PC-3 (cell line): ENCODE data around the gene SERPINE2. TPM values are rescaled to one million over a fixed set of nuclear protein-coding genes. Genes with fewer than 3 reads are reported as not detected.

Experiments
- ATAC-seq: fragments of 200-7000 bp; cut with Tn5 transposase; 2 replicates; pipeline ENCODE4 v1.9.1; 2020; ENCODE audit warnings: mild to moderate bottlenecking, moderate library complexity
- BruUV-seq: library from RNA; stranded (reverse); fragments of 400-500 nt; replicated peaks from 2 replicates; lab custom pipeline; 2021; lab: Mats Ljungman, UMichigan
- CTCF ChIA-PET: fragments of 300-600 bp; sonication (Branson Sonifier 250); formaldehyde crosslinking; loops from one replicate; lab custom pipeline; 2022; ENCODE audit warnings: antibody characterized with exemption; lab: Charles Lee
- POLR2A ChIA-PET: fragments of 300-600 bp; sonication (Branson Sonifier 250); formaldehyde crosslinking; loops from one replicate; lab custom pipeline; 2022; ENCODE audit warnings: antibody characterized with exemption; ENCODE audit not compliant: unreplicated experiment; lab: Charles Lee
- DNase-seq: peaks from one replicate; pipeline ENCODE4 v3.0.0-alpha.2; 2015
- H2AFZ ChIP-seq: fragments of 300-600 bp; sonication (generic); 2 replicates; pipeline ENCODE4 v1.6.0; 2016; ENCODE audit warnings: antibody characterized with exemption, low read length
- H3F3A ChIP-seq: fragments of 300-600 bp; sonication (generic); one replicate; pipeline ENCODE4 v1.6.0; 2017; ENCODE audit warnings: antibody characterized with exemption, low read length, control low read depth, mild to moderate bottlenecking; ENCODE audit not compliant: unreplicated experiment
- H3K27ac ChIP-seq: fragments of 300-600 bp; sonication (generic); 2 replicates; pipeline ENCODE4 v1.5.1; 2016; ENCODE audit warnings: mild to moderate bottlenecking, low read length
- H3K27me3 ChIP-seq: fragments of 300-600 bp; sonication (generic); 2 replicates; pipeline ENCODE4 v1.6.1; 2016; ENCODE audit warnings: low read length, mixed read lengths
- H3K36me3 ChIP-seq: fragments of 300-600 bp; sonication (generic); 2 replicates; pipeline ENCODE4 v1.6.1; 2016; ENCODE audit warnings: low read depth, mixed run types, low read length, mixed read lengths
- H3K4me1 ChIP-seq: fragments of 300-600 bp; sonication (generic); 2 replicates; pipeline ENCODE4 v1.5.1; 2016; ENCODE audit warnings: low read length; ENCODE audit not compliant: insufficient read depth
- H3K4me2 ChIP-seq: fragments of 300-600 bp; sonication (generic); 2 replicates; pipeline ENCODE4 v1.6.0; 2016; ENCODE audit warnings: low read length
- H3K4me3 ChIP-seq: fragments of 300-600 bp; sonication (generic); 2 replicates; pipeline ENCODE4 v1.5.1; 2016; ENCODE audit warnings: mild to moderate bottlenecking, low read length, mixed read lengths
- H3K79me2 ChIP-seq: fragments of 300-600 bp; sonication (generic); 2 replicates; pipeline ENCODE4 v1.6.1; 2017; ENCODE audit warnings: low read length, mixed read lengths
- H3K9ac ChIP-seq: fragments of 300-600 bp; sonication (generic); 2 replicates; pipeline ENCODE4 v1.6.0; 2016; ENCODE audit warnings: mild to moderate bottlenecking, low read length
- H3K9me2 ChIP-seq: fragments of 300-600 bp; sonication (generic); replicated peaks from 2 replicates; pipeline ENCODE4 v1.6.1; 2016; ENCODE audit warnings: mixed run types, low read length, mixed read lengths
- H3K9me3 ChIP-seq: fragments of 300-600 bp; sonication (generic); 2 replicates; pipeline ENCODE4 v1.6.1; 2016; ENCODE audit warnings: low read length, mixed read lengths
- H4K20me1 ChIP-seq: fragments of 300-600 bp; sonication (generic); 2 replicates; pipeline ENCODE4 v1.6.1; 2016; ENCODE audit warnings: low read length, mixed read lengths
- CTCF ChIP-seq: fragments of 300-600 bp; sonication (generic); conservative IDR thresholded peaks from 2 replicates; pipeline ENCODE4 v1.5.1; 2017; ENCODE audit warnings: antibody characterized with exemption, low read depth, mild to moderate bottlenecking, low read length
- EZH2 ChIP-seq: fragments of 300-600 bp; sonication (generic); IDR thresholded peaks from one replicate; pipeline ENCODE4 v1.6.1; 2017; ENCODE audit warnings: antibody characterized with exemption, mild to moderate bottlenecking, low read length; ENCODE audit not compliant: unreplicated experiment
- EZH2phosphoT487 ChIP-seq: fragments of 300-600 bp; sonication (generic); IDR thresholded peaks from 2 replicates; pipeline ENCODE4 v1.6.1; 2018; ENCODE audit warnings: mild to moderate bottlenecking, antibody characterized with exemption, low read length, borderline replicate concordance
- intact Hi-C: fragments of 100-400 bp; cut with micrococcal nuclease; formaldehyde crosslinking; loops from 2 replicates; pipeline ENCODE4 v1.9.0; 2023
- total RNA-seq: library from RNA; depleted of rRNA; stranded (reverse); fragments of >200 nt; gene quantifications from 2 replicates; pipeline ENCODE4 v1.2.3, GENCODE V29; 2014

Gene SERPINE2
- total RNA-seq, 1 experiment from 2014 or later: 17.1 TPM

GRCh38 chr2:223989206-223989855 lies 49.8 kb downstream of the SERPINE2 start:
- Histone ChIP-seq H3K27ac (no peak overlapping the region), H3K9me3 (no peaks in the 10 kb centered on the region), H3K9me2 (no peaks in the 10 kb centered on the region), H3K4me2 (peak overlapping the region; percentile 47; the same call in 1 of the 2 replicates), H4K20me1 (no peaks in the 10 kb centered on the region), H3K36me3 (0 out of 2 replicates have a peak, but pooled peaks cover 3% of the 10 kb centered on the region), H3K27me3 (no peaks in the 10 kb centered on the region), H3K9ac (no peak overlapping the region), H3F3A (no peaks in the 10 kb centered on the region), H3K4me1 (peaks cover 7% of the 10 kb centered on the region; the same call in 1 of the 2 replicates), H2AFZ (peak overlapping the region; percentile 88), H3K4me3 (peak overlapping the region; percentile 26; the same call in 1 of the 2 replicates), H3K79me2 (no peaks in the 10 kb centered on the region)
- intact Hi-C loops: loop anchor here (1.0 to 2.0 kb wide), 3 partner anchors 19 to 295 kb away; no protein-coding TSS in a partner anchor
- no TSS peak for BruUV-seq
- TF ChIP-seq CTCF (peak; percentile 80), EZH2 (no peak), EZH2phosphoT487 (no peak)
- peak; percentile 90 for ATAC-seq
- ChIA-PET POLR2A (no interaction called here), CTCF (interaction anchor here (0.6 to 1.9 kb wide), 3 partner anchors 19 to 353 kb away, joined by 7 to 26 read pairs (median 14); no protein-coding TSS in a partner anchor)
- DNase-seq: peak; percentile 76

- CTCF ChIA-PET: interaction anchor here (0.7 kb wide), 1 partner anchor 12 kb away, joined by 3 read pairs; no protein-coding TSS in a partner anchor
- Histone ChIP-seq H3K9ac (no peak overlapping the region), H3K36me3 (0 out of 2 replicates have a peak, but pooled peaks cover 3% of the 10 kb centered on the region)
These were observed 57.8 kb downstream of the SERPINE2 start for GRCh38 chr2:223981241-223981640.

More at GRCh38 chr2:223981241-223981640, 57.8 kb downstream of the SERPINE2 start:
- Histone ChIP-seq H3K4me1 (peaks cover 4% of the 10 kb centered on the region; the same call in 1 of the 2 replicates), H3K9me2 (no peaks in the 10 kb centered on the region), H3K4me3 (no peak overlapping the region), H3K79me2 (no peaks in the 10 kb centered on the region), H3K27ac (no peak overlapping the region), H2AFZ (no peak overlapping the region), H3K9me3 (no peaks in the 10 kb centered on the region), H3K27me3 (no peaks in the 10 kb centered on the region), H3K4me2 (no peak overlapping the region), H4K20me1 (no peaks in the 10 kb centered on the region), H3F3A (no peaks in the 10 kb centered on the region)
- BruUV-seq: no TSS peak
- intact Hi-C loops: no loop called here
- POLR2A ChIA-PET: no interaction called here
- no peak for DNase-seq
- no peak for TF ChIP-seq CTCF
- TF ChIP-seq EZH2phosphoT487: no peak
- no peak for TF ChIP-seq EZH2
- ATAC-seq: no peak
